H1 (cell line): ENCODE data around the gene CLCN5. TPM values are rescaled to one million over a fixed set of nuclear protein-coding genes. Genes with fewer than 3 reads are reported as not detected.

Experiments
- CTCF ChIA-PET: fragments of 300-600 bp; sonication (Branson Sonifier 250); formaldehyde crosslinking; loops from one replicate; lab custom pipeline; 2021; ENCODE audit not compliant: partially characterized antibody; lab: Charles Lee
- POLR2A ChIA-PET: fragments of 300-600 bp; sonication (Branson Sonifier 250); formaldehyde crosslinking; loops from one replicate; lab custom pipeline; 2021; ENCODE audit warnings: inconsistent platforms; ENCODE audit not compliant: partially characterized antibody; lab: Charles Lee
- DNase-seq, 2 experiments: peaks; one replicate each; pipeline versions ENCODE4 v3.0.0 to v3.0.0-alpha.2; 2010 to 2022; ENCODE audit warnings: low spot score in 2 of 2, low read depth in 1 of 2, mixed read lengths in 1 of 2
- FAIRE-seq: peaks from 2 replicates; lab custom pipeline; 2011; peaks lifted over from hg19 to GRCh38; lab: Jason Lieb, UNC
- H2AFZ ChIP-seq: 2 replicates; pipeline ENCODE4 v1.8.1; 2012; ENCODE audit warnings: low read length, inconsistent platforms
- H2AK5ac ChIP-seq: 2 replicates; pipeline ENCODE4 v1.6.1; 2013; ENCODE audit warnings: low read depth, low read length
- H2BK120ac ChIP-seq: replicated peaks from 2 replicates; pipeline ENCODE3; 2013; ENCODE audit warnings: low read depth, low read length, inconsistent platforms
- H2BK12ac ChIP-seq: 2 replicates; pipeline ENCODE4 v1.6.1; 2013; ENCODE audit warnings: low read depth, low read length
- H2BK15ac ChIP-seq: 2 replicates; pipeline ENCODE4 v1.6.1; 2013; ENCODE audit warnings: low read length
- H2BK20ac ChIP-seq: 2 replicates; pipeline ENCODE4 v1.6.1; 2013; ENCODE audit warnings: low read length
- H2BK5ac ChIP-seq: 2 replicates; pipeline ENCODE4 v1.6.1; 2013; ENCODE audit warnings: low read depth, low read length
- H3K14ac ChIP-seq: 2 replicates; pipeline ENCODE4 v1.6.1; 2013; ENCODE audit warnings: inconsistent platforms; ENCODE audit not compliant: insufficient read length
- H3K18ac ChIP-seq: 2 replicates; pipeline ENCODE4 v1.6.1; 2013; ENCODE audit warnings: low read length; ENCODE audit errors: extremely low read depth
- H3K23ac ChIP-seq: 2 replicates; pipeline ENCODE4 v1.6.1; 2013; ENCODE audit warnings: inconsistent platforms; ENCODE audit not compliant: insufficient read length
- H3K23me2 ChIP-seq: 2 replicates; pipeline ENCODE4 v1.6.1; 2013; ENCODE audit warnings: low read depth, low read length
- H3K27ac ChIP-seq: 2 replicates; pipeline ENCODE4 v1.6.1; 2011; ENCODE audit warnings: low read depth, low read length, inconsistent platforms
- H3K27me3 ChIP-seq, 4 experiments: replicated peaks in 1 of 4; 1 replicate in 1 of 4; 2 replicates in 3 of 4; pipeline versions ENCODE4 v1.6.1 to v1.8.1; 2011 to 2013; ENCODE audit warnings: low read length in 3 of 4, mild to moderate bottlenecking in 3 of 4, inconsistent platforms in 2 of 4, mixed read lengths in 2 of 4, moderate library complexity in 1 of 4; ENCODE audit not compliant: control insufficient read depth in 3 of 4, insufficient read depth in 3 of 4; ENCODE audit errors: extremely low read depth in 1 of 4
- H3K36me3 ChIP-seq, 4 experiments: 2 replicates each; pipeline versions ENCODE4 v1.6.1 to v1.8.1; 2011 to 2013; ENCODE audit warnings: mild to moderate bottlenecking in 4 of 4, low read length in 3 of 4, moderate library complexity in 2 of 4, control low read depth in 1 of 4, inconsistent platforms in 1 of 4; ENCODE audit not compliant: insufficient read depth in 4 of 4, control insufficient read depth in 2 of 4
- H3K4ac ChIP-seq: replicated peaks from 2 replicates; pipeline ENCODE3; 2013; ENCODE audit warnings: low read length, low read depth, mixed read lengths, inconsistent platforms; ENCODE audit not compliant: insufficient read length
- H3K4me1 ChIP-seq, 4 experiments: replicated peaks in 1 of 4; 1 replicate in 1 of 4; 2 replicates in 3 of 4; pipeline versions ENCODE4 v1.6.1 to v1.8.1; 2011 to 2013; ENCODE audit warnings: low read length in 3 of 4, inconsistent platforms in 2 of 4, mixed read lengths in 1 of 4; ENCODE audit not compliant: insufficient read depth in 4 of 4, control insufficient read depth in 3 of 4
- H3K4me2 ChIP-seq, 2 experiments: 2 replicates each; pipeline versions ENCODE4 v1.6.1 to v1.8.1; 2011 to 2013; ENCODE audit warnings: low read depth in 2 of 2, low read length in 2 of 2, control low read depth in 1 of 2, inconsistent platforms in 1 of 2, mild to moderate bottlenecking in 1 of 2; ENCODE audit not compliant: insufficient read depth in 1 of 2
- H3K4me3 ChIP-seq, 4 experiments: fragments of 200-600, 300-600 bp in 1 of 4; sonication (generic), shearing (Covaris generic), sonication (Bioruptor Twin) in 1 of 4; 2 replicates each; pipeline versions ENCODE4 v1.5.1 to v1.8.1; 2011 to 2016; ENCODE audit warnings: low read length in 4 of 4, low read depth in 3 of 4, control low read depth in 2 of 4, inconsistent platforms in 2 of 4, mild to moderate bottlenecking in 2 of 4, mixed read lengths in 1 of 4, moderate library complexity in 1 of 4; ENCODE audit not compliant: insufficient read depth in 2 of 4; ENCODE audit errors: extremely low read depth in 1 of 4
- H3K56ac ChIP-seq: replicated peaks from 2 replicates; pipeline ENCODE3; 2013; ENCODE audit warnings: low read depth, mild to moderate bottlenecking, mixed read lengths, low read length, inconsistent platforms; ENCODE audit not compliant: insufficient read length
- H3K79me1 ChIP-seq: 2 replicates; pipeline ENCODE4 v1.6.1; 2013; ENCODE audit warnings: low read depth, low read length, control low read depth
- H3K79me2 ChIP-seq, 2 experiments: 2 replicates each; pipeline versions ENCODE4 v1.6.1 to v1.8.1; 2012 to 2013; ENCODE audit warnings: low read length in 2 of 2, mild to moderate bottlenecking in 2 of 2, inconsistent platforms in 1 of 2; ENCODE audit not compliant: insufficient read depth in 2 of 2, control insufficient read depth in 1 of 2
- H3K9ac ChIP-seq, 4 experiments: replicated peaks in 1 of 4; 1 replicate in 1 of 4; 2 replicates in 3 of 4; pipeline versions ENCODE4 v1.6.1 to v1.8.1; 2011 to 2013; ENCODE audit warnings: low read depth in 3 of 4, low read length in 3 of 4, control low read depth in 2 of 4, mild to moderate bottlenecking in 2 of 4, moderate library complexity in 2 of 4, inconsistent platforms in 1 of 4; ENCODE audit errors: extremely low read depth in 1 of 4
- H3K9me3 ChIP-seq, 2 experiments: 2 replicates each; pipeline versions ENCODE4 v1.6.1 to v1.8.1; 2012 to 2013; ENCODE audit warnings: mild to moderate bottlenecking in 2 of 2, moderate library complexity in 2 of 2, control low read depth in 1 of 2, inconsistent platforms in 1 of 2, low read depth in 1 of 2, low read length in 1 of 2, mixed read lengths in 1 of 2; ENCODE audit not compliant: insufficient read depth in 2 of 2
- H4K20me1 ChIP-seq, 2 experiments: replicated peaks in 1 of 2; 2 replicates each; pipeline versions ENCODE3 to v1.8.1; 2011 to 2013; ENCODE audit warnings: inconsistent platforms in 2 of 2, low read length in 2 of 2, mild to moderate bottlenecking in 1 of 2; ENCODE audit not compliant: insufficient read depth in 2 of 2, control insufficient read depth in 1 of 2
- H4K5ac ChIP-seq: 2 replicates; pipeline ENCODE4 v1.6.1; 2013; ENCODE audit warnings: low read length, low read depth, mixed read lengths, inconsistent platforms; ENCODE audit not compliant: insufficient read length
- H4K8ac ChIP-seq: 2 replicates; pipeline ENCODE4 v1.8.0; 2013; ENCODE audit warnings: mild to moderate bottlenecking, moderate library complexity, low read length, inconsistent platforms; ENCODE audit not compliant: insufficient read depth; ENCODE audit errors: extremely low read depth
- H4K91ac ChIP-seq: replicated peaks from 2 replicates; pipeline ENCODE3; 2013; ENCODE audit warnings: low read length, mixed read lengths, inconsistent platforms; ENCODE audit not compliant: insufficient read length
- BACH1 ChIP-seq: IDR thresholded peaks from 2 replicates; pipeline ENCODE4 v1.6.1; 2012; ENCODE audit warnings: low read length, improper control_type of control experiment
- BRCA1 ChIP-seq: IDR thresholded peaks from 2 replicates; pipeline ENCODE4 v1.6.1; 2012; ENCODE audit warnings: low read depth, low read length, improper control_type of control experiment
- CBX8 ChIP-seq: fragments of 300-800, 300-1000 bp; sonication (generic); IDR thresholded peaks from 2 replicates; pipeline ENCODE4 v1.7.1; 2016; ENCODE audit warnings: low read depth, low read length, borderline replicate concordance
- CREB1 ChIP-seq: IDR thresholded peaks from 2 replicates; pipeline ENCODE4 v1.6.1; 2012; ENCODE audit warnings: inconsistent platforms
- EGR1 ChIP-seq: IDR thresholded peaks from 2 replicates; pipeline ENCODE4 v1.6.1; 2011; ENCODE audit warnings: low read depth, low read length, borderline replicate concordance
- FOSL1 ChIP-seq: IDR thresholded peaks from 2 replicates; pipeline ENCODE4 v1.6.1; 2011; ENCODE audit warnings: mild to moderate bottlenecking, low read depth, low read length, moderate library complexity; ENCODE audit not compliant: insufficient read depth
- JUND ChIP-seq: IDR thresholded peaks from 2 replicates; pipeline ENCODE4 v1.6.1; 2011; ENCODE audit warnings: mild to moderate bottlenecking, improper control_type of control experiment, low read length
- KDM5A ChIP-seq: fragments of 200-600 bp; IDR thresholded peaks from 2 replicates; pipeline ENCODE4 v1.7.1; 2012; ENCODE audit warnings: mild to moderate bottlenecking, low read length, inconsistent platforms, mixed read lengths
- PHF8 ChIP-seq: fragments of 200-600 bp; sonication (generic); conservative IDR thresholded peaks from 2 replicates; pipeline ENCODE4 v1.7.1; 2012; ENCODE audit warnings: low read depth, mild to moderate bottlenecking, inconsistent platforms, low read length, moderate library complexity
- RFX5 ChIP-seq: IDR thresholded peaks from 2 replicates; pipeline ENCODE4 v1.6.1; 2011; ENCODE audit warnings: low read depth, low read length, improper control_type of control experiment, borderline replicate concordance
- SP1 ChIP-seq: IDR thresholded peaks from 2 replicates; pipeline ENCODE4 v1.6.1; 2011; ENCODE audit warnings: low read depth, low read length
- SP4 ChIP-seq: IDR thresholded peaks from 2 replicates; pipeline ENCODE4 v1.6.1; 2012; ENCODE audit warnings: low read length, inconsistent platforms
- TAF7 ChIP-seq: optimal IDR thresholded peaks from 2 replicates; pipeline ENCODE3; 2011; ENCODE audit warnings: low read depth, mild to moderate bottlenecking, inconsistent platforms, low read length, moderate library complexity, borderline replicate concordance
- TCF12 ChIP-seq: IDR thresholded peaks from 2 replicates; pipeline ENCODE4 v1.6.1; 2011; ENCODE audit warnings: low read depth, mild to moderate bottlenecking, low read length
- WGBS, 2 experiments: shearing (Covaris generic) in 1 of 2; methylation state at CpG; one replicate each; pipeline versions ENCODE4 v1.1.6 to v1.1.7; 2013 to 2015; ENCODE audit warnings: low lambda C conversion rate in 2 of 2, mixed read lengths in 2 of 2, inconsistent platforms in 1 of 2, low coverage in 1 of 2, missing lambda C conversion rate in 1 of 2; ENCODE audit not compliant: insufficient replicate concordance in 2 of 2, insufficient coverage in 1 of 2, insufficient read length in 1 of 2; ENCODE audit errors: extremely low coverage in 1 of 2, missing lambda C conversion rate in 1 of 2; 5-methylcytosine and 5-hydroxymethylcytosine counted together
- polyA plus RNA-seq, 7 experiments: library from polyadenylated mRNA; depleted of rRNA in 3 of 7; stranded (reverse) in 5 of 7; unstranded in 2 of 7; fragments of >200 nt in 5 of 7; fragments of 200-250 nt in 2 of 7; gene quantifications; 1 replicate in 5 of 7; 2 replicates in 1 of 7; 4 replicates in 1 of 7; pipeline versions ENCODE4 v1.2.1 to v1.2.3, GENCODE V29; 2011 to 2013; ENCODE audit warnings: missing spikeins in 2 of 7, mixed read lengths in 2 of 7
- total RNA-seq: library from RNA; stranded (reverse); fragmentation: NEBNext Ultra II Directional; extraction: Animal tissue kit (Norgen Biotek cat#: 25700); gene quantifications from 2 replicates; pipeline ENCODE4 v1.2.1, GENCODE V29; 2021
- TF ChIP-seq, protein P1 (sequence below): IDR thresholded peaks from 2 replicates; pipeline ENCODE4 v1.6.1; 2012; ENCODE audit warnings: inconsistent platforms
- TF ChIP-seq, protein P2 (sequence below): IDR thresholded peaks from 2 replicates; pipeline ENCODE4 v1.6.1; 2012; ENCODE audit warnings: inconsistent platforms

Gene CLCN5
- total and polyA plus RNA-seq, 2 of the 8 experiments (the other 6 are each of a cell fraction or from before 2014, with no cell fraction given) = 4.2 to 9.7 TPM

DNA sequence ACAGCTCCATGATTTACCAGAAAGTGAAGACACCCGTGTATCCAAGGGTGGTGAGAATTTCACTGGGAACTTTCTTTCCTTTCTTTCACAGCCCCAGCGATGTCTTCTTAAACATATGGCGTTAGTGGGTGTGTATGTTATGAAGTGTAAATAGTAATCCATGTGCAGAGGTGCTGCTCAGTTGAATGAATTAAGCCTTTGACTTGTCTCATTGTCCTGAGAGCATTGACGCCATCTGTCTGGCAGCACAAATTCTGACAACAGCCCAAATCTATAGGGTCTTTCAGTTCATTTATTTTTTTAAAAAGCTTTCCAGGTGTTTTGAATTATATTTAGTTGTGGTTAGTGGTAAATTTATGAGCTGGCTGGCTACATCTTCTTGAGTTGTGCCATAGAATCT lies 69.4 kb downstream of the CLCN5 start:
- ChIA-PET CTCF (no interaction called here), POLR2A (no interaction called here)
- Histone ChIP-seq H3K36me3 (no peaks in the 10 kb centered on the region), H4K8ac (no peak overlapping the region), H4K5ac (no peak overlapping the region), H3K23ac (no peak overlapping the region), H3K4ac (no peak overlapping the region), H2BK5ac (no peak overlapping the region), H2BK20ac (no peak overlapping the region), H3K23me2 (no peaks in the 10 kb centered on the region), H4K20me1 (no peaks in the 10 kb centered on the region), H3K79me2 (no peaks in the 10 kb centered on the region), H3K18ac (no peak overlapping the region), H3K9ac (no peak overlapping the region), H3K56ac (no peak overlapping the region), H3K79me1 (no peaks in the 10 kb centered on the region), H2BK12ac (no peak overlapping the region), H3K4me2 (no peak overlapping the region), H2BK15ac (no peak overlapping the region), H3K4me1 (no peaks in the 10 kb centered on the region), H2BK120ac (no peak overlapping the region), H2AFZ (no peak overlapping the region), H3K27ac (no peak overlapping the region), H3K14ac (no peak overlapping the region), H3K4me3 (no peak overlapping the region), H4K91ac (no peak overlapping the region), H3K9me3 (no peaks in the 10 kb centered on the region), H3K27me3 (no peaks in the 10 kb centered on the region), H2AK5ac (no peak overlapping the region)
- FAIRE-seq (no peak), DNase-seq (no peak)
- 87% methylated on average over 4 of the region's 4 CpGs; no CpG with 5 or more reads in 1 of the 2 experiments for WGBS, 2 experiments
- TF ChIP-seq SP1 (no peak), SP4 (no peak), RFX5 (no peak), BRCA1 (no peak), TAF7 (no peak), FOSL1 (no peak), CREB1 (no peak), KDM5A (no peak), EGR1 (no peak), TCF12 (no peak), CBX8 (no peak), JUND (no peak), BACH1 (no peak), PHF8 (no peak)
- TF ChIP-seq, protein P1, sequence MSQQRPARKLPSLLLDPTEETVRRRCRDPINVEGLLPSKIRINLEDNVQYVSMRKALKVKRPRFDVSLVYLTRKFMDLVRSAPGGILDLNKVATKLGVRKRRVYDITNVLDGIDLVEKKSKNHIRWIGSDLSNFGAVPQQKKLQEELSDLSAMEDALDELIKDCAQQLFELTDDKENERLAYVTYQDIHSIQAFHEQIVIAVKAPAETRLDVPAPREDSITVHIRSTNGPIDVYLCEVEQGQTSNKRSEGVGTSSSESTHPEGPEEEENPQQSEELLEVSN = no peak
- TF ChIP-seq, protein P2, sequence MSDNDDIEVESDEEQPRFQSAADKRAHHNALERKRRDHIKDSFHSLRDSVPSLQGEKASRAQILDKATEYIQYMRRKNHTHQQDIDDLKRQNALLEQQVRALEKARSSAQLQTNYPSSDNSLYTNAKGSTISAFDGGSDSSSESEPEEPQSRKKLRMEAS = no peak
